SK-MEL-5 (cell line): ENCODE measurements around the gene HOTAIR. TPM values are rescaled to one million over a fixed set of nuclear protein-coding genes. Genes with fewer than 3 reads are reported as not detected.
A peak's percentile ranks its signal among the peaks of the same experiment; 100 is the strongest.

Experiments used
- DNase-seq: peaks from one replicate; pipeline ENCODE4 v3.0.0-alpha.2; 2016; ENCODE audit warnings: low read depth, low spot score
- in situ Hi-C: cut with HindIII; loops from 2 replicates; pipeline ENCODE4 v1.10.0; 2016; ENCODE audit warnings: low sequenced_read_pairs, high pct_unique_total_duplicates, low pct_unique_long_range_greater_than_20kb
- total RNA-seq: library from RNA; depleted of rRNA; stranded (reverse); fragments of >200 nt; shearing (Covaris generic); gene quantifications from 2 replicates; pipeline ENCODE4 v1.2.3, GENCODE V29; 2014

Gene HOTAIR
- total RNA-seq, 1 experiment from 2014 or later: not detected

DNA sequence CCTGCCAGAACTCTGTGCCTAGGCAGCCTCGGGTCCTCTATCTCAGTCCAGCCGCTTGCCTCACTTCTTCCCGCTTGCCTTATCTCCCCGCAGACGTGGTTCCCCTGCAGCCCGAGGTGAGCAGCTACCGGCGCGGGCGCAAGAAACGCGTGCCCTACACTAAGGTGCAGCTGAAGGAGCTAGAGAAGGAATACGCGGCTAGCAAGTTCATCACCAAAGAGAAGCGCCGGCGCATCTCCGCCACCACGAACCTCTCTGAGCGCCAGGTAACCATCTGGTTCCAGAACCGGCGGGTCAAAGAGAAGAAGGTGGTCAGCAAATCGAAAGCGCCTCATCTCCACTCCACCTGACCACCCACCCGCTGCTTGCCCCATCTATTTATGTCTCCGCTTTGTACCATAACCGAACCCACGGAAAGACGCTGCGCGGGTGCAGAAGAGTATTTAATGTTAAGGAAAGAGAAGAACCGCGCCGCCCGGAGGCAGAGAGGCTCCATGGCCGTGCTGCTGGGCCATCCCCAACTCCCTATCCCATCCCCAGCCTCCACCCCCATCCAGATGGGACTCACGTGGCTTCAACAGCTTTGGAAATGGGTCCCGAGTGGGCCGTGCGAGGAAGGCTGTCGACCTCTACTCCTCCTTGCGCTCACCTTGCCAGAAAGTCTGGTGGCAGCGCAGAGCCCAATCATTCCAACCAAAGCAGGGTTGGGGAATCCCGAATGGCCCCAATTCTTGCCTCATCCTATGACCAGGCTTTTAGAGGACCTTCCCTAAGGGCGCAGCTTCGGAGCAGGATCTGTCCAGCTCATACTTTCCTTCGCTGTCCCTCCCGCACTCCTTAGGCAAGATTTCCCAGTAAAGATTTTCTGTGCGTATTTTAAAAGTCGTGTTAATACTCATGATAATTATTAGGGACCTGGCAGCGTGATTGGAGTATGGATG lies 29.6 kb downstream of the HOTAIR start:
- in situ Hi-C loops: no loop called here
- no peak for DNase-seq

DNA sequence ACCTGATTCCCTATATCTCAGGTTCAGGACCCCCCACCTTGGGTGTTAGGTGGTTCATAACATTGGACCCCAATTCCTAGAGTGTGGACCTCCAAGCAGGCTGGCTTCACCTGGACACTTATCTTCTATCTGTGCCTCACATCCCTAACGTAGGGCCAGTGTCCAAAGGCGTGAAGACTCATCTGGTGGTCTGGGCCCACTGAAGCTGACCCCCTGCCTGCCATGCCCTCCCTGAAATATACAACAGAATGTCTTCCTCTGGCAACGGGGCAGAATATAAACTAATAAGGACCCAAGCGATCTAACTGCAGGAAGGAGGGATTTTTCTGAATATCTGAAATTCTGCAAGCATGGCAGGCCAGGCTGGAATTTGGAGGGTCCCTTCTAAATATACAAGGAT lies 30.5 kb downstream of the HOTAIR start:
- in situ Hi-C loops: no loop called here
- DNase-seq: no peak

DNA sequence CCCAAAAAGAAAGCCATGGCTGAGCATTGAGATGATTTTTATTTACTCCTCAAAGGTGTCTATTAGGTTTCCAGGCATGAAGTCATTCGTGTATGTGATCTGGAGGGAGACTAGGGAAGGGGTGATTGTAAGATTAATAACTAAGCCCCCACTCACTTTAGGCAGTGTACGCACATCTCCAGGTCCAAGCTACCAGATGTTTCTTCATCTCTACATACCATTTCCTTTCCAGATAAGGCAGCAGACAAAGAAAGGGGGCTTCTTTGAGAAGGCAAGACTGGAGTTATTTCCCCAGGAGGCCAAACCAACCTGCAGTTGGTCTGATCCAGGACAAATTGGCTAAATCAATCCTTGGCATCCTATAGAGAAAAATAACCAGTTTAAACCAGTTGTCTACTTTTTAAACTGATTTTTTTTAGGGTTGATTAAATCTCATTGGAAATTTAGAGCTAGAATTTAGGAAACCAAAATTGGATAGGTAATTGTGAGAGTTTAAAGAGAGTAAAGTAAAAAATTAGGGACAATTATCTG lies 32.2 kb downstream of the HOTAIR start:
- in situ Hi-C loops: no loop called here
- DNase-seq: no peak

DNA sequence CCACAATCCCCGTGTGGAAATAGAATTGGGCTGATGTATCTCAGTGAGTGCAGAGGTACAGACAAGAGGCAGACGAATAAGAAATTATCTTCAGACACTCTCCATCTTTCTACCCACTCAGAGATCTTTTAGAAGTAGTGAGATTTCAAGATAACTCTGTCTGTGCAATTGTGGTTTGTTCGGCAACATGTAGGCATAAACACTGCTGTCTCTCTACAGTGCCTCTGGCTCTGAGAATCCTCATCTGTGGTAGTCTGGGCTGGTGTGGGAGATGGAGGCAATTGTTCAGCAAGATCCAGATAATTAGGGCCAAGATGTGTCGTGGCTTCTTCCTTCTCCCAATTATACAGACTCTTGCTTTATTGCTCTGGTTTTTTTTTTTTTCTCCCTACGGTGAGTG lies 33.0 kb downstream of the HOTAIR start:
- DNase-seq: peak; percentile 1
- in situ Hi-C loops: no loop called here

DNA sequence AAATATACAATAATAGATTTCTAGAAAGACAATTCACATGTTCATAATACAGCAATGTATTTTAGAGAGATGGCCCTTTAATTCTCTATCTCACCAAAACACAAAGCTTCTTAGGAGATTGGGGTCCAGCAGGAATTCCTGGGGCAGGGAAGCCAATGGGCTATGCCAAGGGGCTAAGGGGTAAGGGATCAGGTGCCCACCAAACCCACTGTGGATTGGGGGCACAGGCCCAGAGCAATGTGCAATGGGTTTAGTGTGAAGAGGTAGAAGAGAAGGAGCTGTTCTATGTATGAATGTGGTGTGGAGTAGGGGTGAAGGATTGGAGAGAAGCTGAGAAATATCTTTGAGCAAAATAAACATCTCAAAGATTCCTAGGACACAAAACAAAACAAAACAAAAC lies 33.6 kb downstream of the HOTAIR start:
- in situ Hi-C loops: no loop called here
- no peak for DNase-seq

- in situ Hi-C loops: no loop called here
- DNase-seq: no peak
Measured at GRCh38 chr12:53940443-53941014, 34.2 kb downstream of the HOTAIR start.

DNA sequence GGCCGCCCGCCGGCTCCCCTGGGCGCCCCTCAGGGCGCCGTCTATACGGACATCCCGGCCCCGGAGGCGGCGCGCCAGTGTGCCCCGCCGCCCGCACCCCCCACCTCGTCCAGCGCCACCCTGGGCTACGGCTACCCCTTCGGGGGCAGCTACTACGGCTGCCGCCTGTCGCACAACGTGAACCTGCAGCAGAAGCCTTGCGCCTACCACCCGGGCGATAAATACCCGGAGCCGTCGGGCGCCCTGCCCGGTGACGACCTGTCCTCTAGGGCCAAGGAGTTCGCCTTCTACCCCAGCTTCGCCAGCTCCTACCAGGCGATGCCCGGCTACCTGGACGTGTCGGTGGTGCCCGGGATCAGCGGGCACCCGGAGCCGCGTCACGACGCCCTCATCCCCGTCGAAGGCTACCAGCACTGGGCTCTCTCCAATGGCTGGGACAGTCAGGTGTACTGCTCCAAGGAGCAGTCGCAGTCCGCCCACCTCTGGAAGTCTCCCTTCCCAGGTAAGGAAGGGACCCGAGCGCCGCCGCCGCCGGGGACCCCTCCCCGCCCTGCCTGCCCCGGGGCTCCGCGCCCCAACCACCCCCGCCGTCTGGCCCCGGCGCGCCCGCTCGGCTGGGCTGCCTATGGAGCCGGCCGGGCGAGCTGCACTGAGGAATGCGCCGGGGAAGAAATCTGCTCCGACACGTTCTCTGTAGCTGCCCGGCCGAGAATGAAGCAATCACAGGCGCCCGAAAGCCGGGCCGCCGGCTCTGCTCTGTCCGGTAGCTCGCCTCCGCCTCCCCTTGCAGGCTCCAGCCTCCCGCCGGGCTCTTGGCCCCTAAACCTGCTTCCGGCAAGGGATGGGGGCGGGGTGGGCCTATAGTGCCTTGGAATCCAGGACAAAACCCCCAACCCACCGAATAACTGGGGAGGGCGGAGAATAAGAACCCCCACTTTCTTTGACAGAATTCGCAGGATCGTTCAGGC lies 35.3 kb downstream of the HOTAIR start:
- in situ Hi-C loops: no loop called here
- no peak for DNase-seq

DNA sequence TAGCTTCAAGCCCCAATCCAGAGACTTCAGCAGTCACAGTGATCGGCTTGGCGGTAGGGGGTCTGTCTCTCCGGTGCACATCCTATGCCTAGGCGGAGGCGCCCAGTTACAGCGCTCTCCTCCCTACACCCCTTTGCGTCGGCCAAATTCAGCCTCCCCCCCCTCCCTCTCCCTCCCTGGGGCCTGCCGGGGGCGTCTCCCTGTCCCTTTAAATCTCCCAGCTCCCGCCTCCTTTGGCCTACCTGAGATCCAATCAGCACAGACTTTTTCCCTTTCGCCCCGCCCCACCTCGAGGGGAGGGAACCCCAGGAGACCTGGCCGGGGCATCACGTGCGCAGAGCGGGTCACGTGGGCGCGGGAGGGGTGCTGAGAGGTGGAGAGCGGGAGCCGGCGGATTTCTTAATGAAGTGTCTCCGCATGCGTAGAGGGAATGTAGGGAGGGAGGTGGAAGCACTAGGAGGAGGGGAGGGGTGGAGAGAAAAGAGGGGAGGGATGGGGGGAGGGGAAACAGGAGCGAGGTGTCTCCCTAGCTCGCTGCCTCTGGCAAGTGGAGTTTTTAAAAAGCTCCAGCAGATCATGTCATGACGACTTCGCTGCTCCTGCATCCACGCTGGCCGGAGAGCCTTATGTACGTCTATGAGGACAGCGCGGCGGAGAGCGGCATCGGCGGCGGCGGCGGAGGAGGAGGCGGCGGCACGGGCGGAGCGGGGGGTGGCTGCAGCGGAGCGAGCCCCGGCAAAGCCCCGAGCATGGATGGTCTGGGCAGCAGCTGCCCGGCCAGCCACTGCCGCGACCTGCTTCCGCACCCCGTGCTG lies 36.2 kb downstream of the HOTAIR start, which contains the start of gene HOXC13:
Gene HOXC13, plus strand, starts transcription at position 506 of the 815 bp plus-strand sequence. Its CDS starts 76 bp downstream, at position 582.
- in situ Hi-C loops: no loop called here
- peak; percentile 99 for DNase-seq

DNA sequence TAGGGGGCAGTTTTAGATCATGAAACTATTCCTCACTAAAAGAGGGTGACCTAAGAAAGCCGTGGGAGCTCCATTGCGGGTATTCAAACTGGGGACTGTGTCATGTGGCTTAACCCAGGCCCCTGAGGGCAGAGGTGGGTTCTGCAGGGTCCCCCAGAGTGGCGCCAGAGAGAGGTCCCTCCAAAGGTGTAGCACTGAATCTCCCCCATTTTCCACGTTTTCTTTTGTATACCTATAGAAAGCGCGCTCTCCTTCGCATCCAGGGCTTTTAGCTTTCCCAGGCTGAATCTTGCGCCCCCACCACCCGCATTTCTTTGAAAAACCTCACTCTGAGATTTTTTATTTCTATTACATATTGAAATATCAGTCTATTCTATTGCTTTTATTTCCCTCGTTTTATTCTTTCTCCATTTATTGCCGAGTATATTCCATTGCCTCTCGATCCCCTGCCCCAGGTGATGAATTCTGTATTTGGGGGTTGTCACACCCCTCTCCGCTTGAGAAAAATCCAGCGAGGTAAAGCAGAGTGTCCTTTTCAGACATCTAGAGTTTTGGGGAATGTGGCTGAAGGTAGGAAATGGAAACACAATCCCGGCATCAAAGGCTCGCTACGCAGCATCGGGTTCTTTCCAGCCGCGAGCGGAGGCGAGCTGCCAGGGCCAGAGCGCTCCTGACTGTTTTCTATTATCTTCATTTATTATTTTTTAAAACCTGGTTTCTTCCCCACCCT lies 37.0 kb downstream of the HOTAIR start:
- DNase-seq: no peak
- in situ Hi-C loops: no loop called here

- DNase-seq: no peak
- in situ Hi-C loops: no loop called here
Measured at GRCh38 chr12:53937099-53937498, 37.7 kb downstream of the HOTAIR start.

- in situ Hi-C loops: no loop called here
- DNase-seq: no peak
Measured at GRCh38 chr12:53935383-53936341, 39.1 kb downstream of the HOTAIR start.

DNA sequence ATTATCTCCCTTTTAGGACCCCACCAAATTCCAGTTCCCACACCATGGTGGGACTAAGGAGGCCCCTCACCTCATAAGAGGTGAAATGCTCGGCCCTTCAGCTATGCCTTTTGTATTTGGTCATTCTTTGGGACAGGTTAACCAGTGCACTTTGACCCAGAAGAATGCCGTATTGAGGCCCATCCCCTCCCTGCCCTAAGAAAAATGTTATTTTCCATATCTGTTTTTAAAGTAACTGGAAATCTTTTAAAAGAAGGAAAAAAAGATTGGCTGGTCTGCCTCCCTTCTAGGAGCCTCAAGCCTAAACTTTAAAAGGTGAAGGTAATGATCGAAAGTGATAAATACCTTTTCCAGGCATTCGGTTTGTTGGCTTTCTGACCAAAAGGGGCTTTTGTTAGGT lies 41.8 kb downstream of the HOTAIR start:
- DNase-seq: no peak
- in situ Hi-C loops: no loop called here

DNA sequence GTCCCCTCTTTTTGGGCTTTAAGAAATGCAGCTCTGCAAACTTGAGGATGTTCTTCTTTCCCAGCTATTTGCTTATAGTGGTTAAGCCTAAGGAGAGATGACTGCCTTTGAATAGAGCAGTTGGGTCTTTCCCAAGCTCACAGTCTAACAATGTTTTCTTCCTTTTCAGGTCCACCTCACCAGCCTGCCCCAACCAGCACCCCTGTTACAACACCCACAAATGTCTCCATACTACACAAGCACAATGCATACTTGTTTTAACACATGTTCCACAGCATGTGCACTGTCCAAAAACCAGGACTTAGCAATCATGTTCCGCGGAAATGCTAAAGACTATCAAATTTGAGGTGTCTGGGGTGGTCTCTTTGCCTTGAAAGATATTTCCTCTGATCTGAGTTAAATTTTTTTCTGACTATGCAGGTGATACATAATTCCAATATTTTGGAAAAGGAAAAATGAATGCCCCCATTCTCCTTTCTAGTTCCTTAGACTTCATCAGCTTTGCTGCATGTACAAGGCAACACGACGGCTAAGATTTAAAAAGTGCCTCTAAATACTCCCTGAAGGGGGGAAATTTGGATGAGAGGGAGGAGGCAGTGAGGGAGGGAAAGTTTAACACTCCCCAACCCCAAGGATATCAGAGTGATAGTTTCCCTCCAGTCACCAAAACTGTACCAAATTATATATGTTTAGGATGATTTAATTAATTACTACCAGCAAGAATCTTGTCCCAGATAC lies 42.7 kb downstream of the HOTAIR start:
- in situ Hi-C loops: no loop called here
- no peak for DNase-seq

DNA sequence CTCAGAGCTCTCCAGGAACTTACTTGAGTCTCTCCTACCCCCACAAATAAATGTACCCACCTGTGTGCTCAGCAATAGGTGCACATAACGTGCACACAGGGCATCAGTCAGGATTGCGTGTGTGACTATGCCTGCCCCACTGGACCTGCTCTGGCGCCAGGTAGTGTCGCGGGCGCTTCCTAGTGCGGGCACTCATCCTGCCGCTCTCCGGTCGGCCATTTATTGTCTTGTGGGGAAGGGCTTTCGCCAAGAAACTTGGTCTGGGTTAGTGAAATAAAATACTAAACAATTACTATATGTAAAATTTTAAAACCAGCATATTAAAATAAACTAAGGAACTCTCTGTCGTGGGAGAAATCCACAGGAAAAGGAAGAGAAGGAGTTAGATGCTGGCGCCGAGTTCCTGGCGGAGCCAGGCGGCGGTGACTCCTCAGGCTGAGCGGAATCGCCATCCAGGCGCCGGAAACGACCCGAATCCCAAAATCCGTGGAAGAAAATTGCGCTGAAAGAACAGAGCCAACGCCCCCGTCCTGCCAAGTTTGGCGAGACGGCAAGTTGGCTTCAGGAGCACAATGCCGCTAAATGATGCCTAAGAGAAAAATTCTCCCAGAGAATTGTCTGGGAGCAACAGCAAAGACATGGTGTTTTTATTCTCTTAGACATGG lies 44.0 kb downstream of the HOTAIR start:
- in situ Hi-C loops: no loop called here
- no peak for DNase-seq
